Measurements from ENCODE around the gene ABHD2.

DNA sequence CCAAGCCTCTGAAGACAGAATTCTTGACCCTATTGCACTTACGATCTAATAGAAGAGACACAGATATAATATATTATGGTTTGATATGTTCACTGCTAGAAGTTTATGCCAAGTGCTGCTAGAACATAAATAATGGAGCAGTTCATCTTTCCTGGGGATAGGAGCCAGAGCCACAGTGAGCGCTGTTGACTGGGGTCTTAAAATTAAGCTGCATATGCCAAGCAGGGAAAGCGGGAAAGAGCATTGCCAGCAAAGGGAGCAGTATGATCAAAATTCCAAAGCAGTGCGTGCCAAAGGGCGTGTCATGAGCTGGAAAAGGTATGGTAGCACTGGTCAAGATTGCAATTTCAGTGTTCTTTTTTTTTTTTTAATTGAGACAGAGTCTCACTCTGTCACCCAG lies 49.1 kb upstream of the ABHD2 start:
- TF ChIP-seq SUZ12 (IDR thresholded peaks at IDR 0.05) (no peak), TARDBP (IDR thresholded peaks at IDR 0.05) (no peak), ZNF384 (IDR thresholded peaks at IDR 0.05) (no peak), SP1 (IDR thresholded peaks at IDR 0.05) (no peak), ELF4 (IDR thresholded peaks at IDR 0.05) (no peak), FOXK2 (IDR thresholded peaks at IDR 0.05) (no peak), FOXA1 (IDR thresholded peaks at IDR 0.05) (no peak), LEF1 (IDR thresholded peaks at IDR 0.05; ENCODE audit: borderline replicate concordance) (no peak)
- TF ChIP-seq, protein P1, sequence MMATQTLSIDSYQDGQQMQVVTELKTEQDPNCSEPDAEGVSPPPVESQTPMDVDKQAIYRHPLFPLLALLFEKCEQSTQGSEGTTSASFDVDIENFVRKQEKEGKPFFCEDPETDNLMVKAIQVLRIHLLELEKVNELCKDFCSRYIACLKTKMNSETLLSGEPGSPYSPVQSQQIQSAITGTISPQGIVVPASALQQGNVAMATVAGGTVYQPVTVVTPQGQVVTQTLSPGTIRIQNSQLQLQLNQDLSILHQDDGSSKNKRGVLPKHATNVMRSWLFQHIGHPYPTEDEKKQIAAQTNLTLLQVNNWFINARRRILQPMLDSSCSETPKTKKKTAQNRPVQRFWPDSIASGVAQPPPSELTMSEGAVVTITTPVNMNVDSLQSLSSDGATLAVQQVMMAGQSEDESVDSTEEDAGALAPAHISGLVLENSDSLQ (IDR thresholded peaks at IDR 0.05): no peak
